ENCODE measurements around the gene VAV3. TPM values are rescaled to one million over a fixed set of nuclear protein-coding genes. Genes with fewer than 3 reads are reported as not detected.

Gene VAV3
- total and polyA plus RNA-seq, 2 of the 8 experiments (the other 6 are each of a cell fraction or from before 2014, with no cell fraction given): 2.9 to 7.9 TPM

GRCh38 chr1:107990606-107991005 is 25.6 kb upstream of the VAV3 start:
- Histone ChIP-seq H3K56ac (replicated peaks; ENCODE audit: insufficient read length, low read depth, low read length) (no peak overlapping the region), H2BK120ac (replicated peaks; ENCODE audit: low read depth, low read length) (no peak overlapping the region), H3K36me3 (ENCODE audit: control insufficient read depth in 2 of 4, insufficient read depth in 4 of 4, low read length in 3 of 4) (no peaks in the 10 kb centered on the region), H2BK15ac (ENCODE audit: low read length) (no peak overlapping the region), H3K79me2 (ENCODE audit: control insufficient read depth in 1 of 2, insufficient read depth in 2 of 2, low read length in 2 of 2) (no peaks in the 10 kb centered on the region), H3K18ac (ENCODE audit: extremely low read depth, low read length) (no peak overlapping the region), H3K23ac (ENCODE audit: insufficient read length) (no peak overlapping the region), H2BK20ac (ENCODE audit: low read length) (no peak overlapping the region), H2BK12ac (ENCODE audit: low read depth, low read length) (no peak overlapping the region), H3K14ac (ENCODE audit: insufficient read length) (no peak overlapping the region), H3K79me1 (ENCODE audit: low read depth, low read length) (no peaks in the 10 kb centered on the region), H3K4me3 (ENCODE audit: extremely low read depth in 1 of 4, insufficient read depth in 2 of 4, low read depth in 3 of 4, low read length in 4 of 4) (no peak overlapping the region), H2AFZ (ENCODE audit: low read length) (no peak overlapping the region), H3K4me2 (ENCODE audit: insufficient read depth in 1 of 2, low read depth in 2 of 2, low read length in 2 of 2) (no peak overlapping the region), H4K8ac (ENCODE audit: extremely low read depth, insufficient read depth, low read length) (no peak overlapping the region), H3K4ac (replicated peaks; ENCODE audit: insufficient read length, low read depth, low read length) (no peak overlapping the region), H4K91ac (replicated peaks; ENCODE audit: insufficient read length, low read length) (no peak overlapping the region), H3K9ac (replicated peaks in 1 of 4; ENCODE audit: extremely low read depth in 1 of 4, low read depth in 3 of 4, low read length in 3 of 4) (no peak overlapping the region), H2AK5ac (ENCODE audit: low read depth, low read length) (no peak overlapping the region), H3K27me3 (replicated peaks in 1 of 4; ENCODE audit: control insufficient read depth in 3 of 4, extremely low read depth in 1 of 4, insufficient read depth in 3 of 4, low read length in 3 of 4) (no peaks in the 10 kb centered on the region), H2BK5ac (ENCODE audit: low read depth, low read length) (no peak overlapping the region), H3K23me2 (ENCODE audit: low read depth, low read length) (no peaks in the 10 kb centered on the region), H4K20me1 (replicated peaks in 1 of 2; ENCODE audit: control insufficient read depth in 1 of 2, insufficient read depth in 2 of 2, low read length in 2 of 2) (no peaks in the 10 kb centered on the region), H4K5ac (ENCODE audit: insufficient read length, low read depth, low read length) (no peak overlapping the region), H3K9me3 (ENCODE audit: insufficient read depth in 2 of 2, low read depth in 1 of 2, low read length in 1 of 2) (no peaks in the 10 kb centered on the region), H3K27ac (ENCODE audit: low read depth, low read length) (no peak overlapping the region), H3K4me1 (replicated peaks in 1 of 4; ENCODE audit: control insufficient read depth in 3 of 4, insufficient read depth in 4 of 4, low read length in 3 of 4) (no peaks in the 10 kb centered on the region)
- FAIRE-seq (no peak), DNase-seq (ENCODE audit: low read depth in 1 of 2, low spot score in 2 of 2) (no peak)
- ChIA-PET POLR2A (ENCODE audit: partially characterized antibody) (no interaction called here), CTCF (ENCODE audit: partially characterized antibody) (no interaction called here)
- 87% methylated on average over 5 of the region's 5 CpGs; no CpG with 5 or more reads in 1 of the 2 experiments for WGBS, 2 experiments (ENCODE audit: extremely low coverage in 1 of 2, insufficient coverage in 1 of 2, insufficient read length in 1 of 2, insufficient replicate concordance in 2 of 2, low coverage in 1 of 2, low lambda C conversion rate in 2 of 2, missing lambda C conversion rate in 1 of 2)
- TF ChIP-seq GTF2F1 (IDR thresholded peaks at IDR 0.05; ENCODE audit: borderline replicate concordance, low read depth, low read length) (no peak), ZNF274 (IDR thresholded peaks at IDR 0.05; ENCODE audit: borderline replicate concordance, extremely low read depth, low read length) (no peak), EZH2 (IDR thresholded peaks at IDR 0.05; ENCODE audit: low read depth, low read length, severe bottlenecking) (no peak), TBP (IDR thresholded peaks at IDR 0.05; ENCODE audit: low read depth, low read length) (no peak), GABPA (IDR thresholded peaks at IDR 0.05; ENCODE audit: borderline replicate concordance, insufficient read depth, low read length) (no peak), CREB1 (IDR thresholded peaks at IDR 0.05) (no peak), RFX5 (IDR thresholded peaks at IDR 0.05; ENCODE audit: borderline replicate concordance, low read depth, low read length) (no peak), JUN (IDR thresholded peaks at IDR 0.05; ENCODE audit: low read depth, low read length) (no peak), SRF (IDR thresholded peaks at IDR 0.05; ENCODE audit: low read depth, low read length) (no peak), RXRA (IDR thresholded peaks at IDR 0.05; ENCODE audit: insufficient read depth, low read depth, low read length) (no peak), CHD1 (IDR thresholded peaks at IDR 0.05; ENCODE audit: low read depth, low read length) (no peak), SAP30 (IDR thresholded peaks at IDR 0.05; ENCODE audit: insufficient read depth, insufficient replicate concordance, low read length) (no peak), NRF1 (IDR thresholded peaks at IDR 0.05; ENCODE audit: low read depth, low read length) (no peak), MAX (IDR thresholded peaks at IDR 0.05) (no peak), SUZ12 (IDR thresholded peaks at IDR 0.05; ENCODE audit: low read length) (no peak), SIRT6 (IDR thresholded peaks at IDR 0.05; ENCODE audit: low read length) (no peak)
